ENCODE measurements around the gene TGOLN2. TPM values are rescaled to one million over a fixed set of nuclear protein-coding genes. Genes with fewer than 3 reads are reported as not detected.

TGOLN2 gene
- total and polyA plus RNA-seq, 2 of the 13 experiments (the other 11 are each of a cell fraction or from before 2014, with no cell fraction given): 99.6 to 155 TPM

DNA sequence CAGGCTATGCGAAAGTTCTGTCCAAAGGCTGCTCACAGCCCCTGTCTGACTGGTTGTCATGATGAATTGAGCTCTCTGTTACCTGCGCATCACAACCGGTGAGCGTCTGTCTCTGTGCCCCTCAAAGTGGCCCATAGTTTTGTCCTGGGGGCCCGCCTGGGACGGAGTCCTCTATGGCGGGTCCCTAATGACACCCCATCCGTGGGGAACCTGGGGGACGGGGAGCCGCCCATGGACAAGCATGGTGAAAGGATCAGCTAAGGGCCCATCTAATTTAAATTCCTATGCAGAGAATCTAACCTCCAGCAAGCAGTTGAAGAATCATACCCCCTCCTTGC lies 27.3 kb upstream of the TGOLN2 start (continued):
- TF ChIP-seq, protein P1, sequence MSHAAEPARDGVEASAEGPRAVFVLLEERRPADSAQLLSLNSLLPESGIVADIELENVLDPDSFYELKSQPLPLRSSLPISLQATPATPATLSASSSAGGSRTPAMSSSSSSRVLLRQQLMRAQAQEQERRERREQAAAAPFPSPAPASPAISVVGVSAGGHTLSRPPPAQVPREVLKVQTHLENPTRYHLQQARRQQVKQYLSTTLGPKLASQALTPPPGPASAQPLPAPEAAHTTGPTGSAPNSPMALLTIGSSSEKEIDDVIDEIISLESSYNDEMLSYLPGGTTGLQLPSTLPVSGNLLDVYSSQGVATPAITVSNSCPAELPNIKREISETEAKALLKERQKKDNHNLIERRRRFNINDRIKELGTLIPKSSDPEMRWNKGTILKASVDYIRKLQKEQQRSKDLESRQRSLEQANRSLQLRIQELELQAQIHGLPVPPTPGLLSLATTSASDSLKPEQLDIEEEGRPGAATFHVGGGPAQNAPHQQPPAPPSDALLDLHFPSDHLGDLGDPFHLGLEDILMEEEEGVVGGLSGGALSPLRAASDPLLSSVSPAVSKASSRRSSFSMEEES (CRISPR knock-in tag; IDR thresholded peaks at IDR 0.05): no peak
- no peak for TF ChIP-seq HDAC6 (IDR thresholded peaks at IDR 0.05; ENCODE audit: low read depth, low read length)
- TF ChIP-seq PTBP1 (IDR thresholded peaks at IDR 0.05; ENCODE audit: low read depth, low read length, poor library complexity, severe bottlenecking): no peak
- 0 out of 2 replicates have a peak, but pooled peaks have one; percentile 21 for TF ChIP-seq MZF1 (CRISPR knock-in tag; IDR thresholded peaks at IDR 0.05; ENCODE audit: borderline replicate concordance)
- TF ChIP-seq, protein P2, sequence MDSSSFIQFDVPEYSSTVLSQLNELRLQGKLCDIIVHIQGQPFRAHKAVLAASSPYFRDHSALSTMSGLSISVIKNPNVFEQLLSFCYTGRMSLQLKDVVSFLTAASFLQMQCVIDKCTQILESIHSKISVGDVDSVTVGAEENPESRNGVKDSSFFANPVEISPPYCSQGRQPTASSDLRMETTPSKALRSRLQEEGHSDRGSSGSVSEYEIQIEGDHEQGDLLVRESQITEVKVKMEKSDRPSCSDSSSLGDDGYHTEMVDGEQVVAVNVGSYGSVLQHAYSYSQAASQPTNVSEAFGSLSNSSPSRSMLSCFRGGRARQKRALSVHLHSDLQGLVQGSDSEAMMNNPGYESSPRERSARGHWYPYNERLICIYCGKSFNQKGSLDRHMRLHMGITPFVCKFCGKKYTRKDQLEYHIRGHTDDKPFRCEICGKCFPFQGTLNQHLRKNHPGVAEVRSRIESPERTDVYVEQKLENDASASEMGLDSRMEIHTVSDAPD (CRISPR knock-in tag; IDR thresholded peaks at IDR 0.05): no peak
- TF ChIP-seq BHLHE40 (IDR thresholded peaks at IDR 0.05; ENCODE audit: low read length): no peak
- 0 out of 2 replicates have a peak, but pooled peaks have one; percentile 17 for TF ChIP-seq FIP1L1 (IDR thresholded peaks at IDR 0.05; ENCODE audit: borderline replicate concordance, insufficient read depth, low read depth, low read length)
- TF ChIP-seq ZNF879 (CRISPR knock-in tag; IDR thresholded peaks at IDR 0.05): 0 out of 2 replicates have a peak, but pooled peaks have one; percentile 44
- no peak for TF ChIP-seq WIZ (CRISPR knock-in tag; IDR thresholded peaks at IDR 0.05)
- no peak for TF ChIP-seq ZNF598 (CRISPR knock-in tag; IDR thresholded peaks at IDR 0.05; ENCODE audit: borderline replicate concordance)
- TF ChIP-seq HOXA3 (CRISPR knock-in tag; IDR thresholded peaks at IDR 0.05): no peak
- TF ChIP-seq, protein P3, sequence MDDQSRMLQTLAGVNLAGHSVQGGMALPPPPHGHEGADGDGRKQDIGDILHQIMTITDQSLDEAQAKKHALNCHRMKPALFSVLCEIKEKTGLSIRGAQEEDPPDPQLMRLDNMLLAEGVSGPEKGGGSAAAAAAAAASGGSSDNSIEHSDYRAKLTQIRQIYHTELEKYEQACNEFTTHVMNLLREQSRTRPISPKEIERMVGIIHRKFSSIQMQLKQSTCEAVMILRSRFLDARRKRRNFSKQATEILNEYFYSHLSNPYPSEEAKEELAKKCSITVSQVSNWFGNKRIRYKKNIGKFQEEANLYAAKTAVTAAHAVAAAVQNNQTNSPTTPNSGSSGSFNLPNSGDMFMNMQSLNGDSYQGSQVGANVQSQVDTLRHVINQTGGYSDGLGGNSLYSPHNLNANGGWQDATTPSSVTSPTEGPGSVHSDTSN (CRISPR knock-in tag; IDR thresholded peaks at IDR 0.05; ENCODE audit: borderline replicate concordance): no peak
- TF ChIP-seq RCOR2 (CRISPR knock-in tag; IDR thresholded peaks at IDR 0.05): no peak
- TF ChIP-seq ZNF510 (CRISPR knock-in tag; IDR thresholded peaks at IDR 0.05; ENCODE audit: low read depth): no peak
- TF ChIP-seq NKX3-1 (CRISPR knock-in tag; IDR thresholded peaks at IDR 0.05): peak; percentile 12; the same call in 1 of the 2 replicates
- TF ChIP-seq ZNF607 (CRISPR knock-in tag; IDR thresholded peaks at IDR 0.05; ENCODE audit: borderline replicate concordance): no peak
- no peak for TF ChIP-seq ZSCAN22 (CRISPR knock-in tag; IDR thresholded peaks at IDR 0.05)
- TF ChIP-seq ZNF343 (CRISPR knock-in tag; IDR thresholded peaks at IDR 0.05): no peak
- no peak for TF ChIP-seq STAG1 (CRISPR knock-in tag; IDR thresholded peaks at IDR 0.05)
- TF ChIP-seq SOX13 (IDR thresholded peaks at IDR 0.05): no peak
- no peak for TF ChIP-seq SOX13 (CRISPR knock-in tag; conservative IDR thresholded peaks at IDR 0.05 in 1 of 2, IDR thresholded peaks at IDR 0.05 in 1 of 2)

Data from HepG2 (cell line).